WTC11 (cell line): ENCODE results near the gene UBE2G1. TPM values are rescaled to one million over a fixed set of nuclear protein-coding genes. Genes with fewer than 3 reads are reported as not detected.

Source experiments
- ATAC-seq: fragments of 200-7000 bp; cut with Tn5 transposase; 2 replicates; pipeline ENCODE4 v1.10.0; 2021; ENCODE audit warnings: mild to moderate bottlenecking, moderate library complexity
- CTCF ChIA-PET: fragments of 300-600 bp; sonication (Branson Sonifier 250); formaldehyde crosslinking; loops from one replicate; lab custom pipeline; 2021; ENCODE audit warnings: antibody characterized with exemption; lab: Charles Lee
- POLR2A ChIA-PET: fragments of 350-600 bp; sonication (Branson Sonifier 250); formaldehyde crosslinking; loops from one replicate; lab custom pipeline; 2021; ENCODE audit warnings: antibody characterized with exemption; lab: Charles Lee
- DNase-seq: peaks from one replicate; pipeline ENCODE4 v3.0.0; 2021; ENCODE audit warnings: low spot score
- H3K27ac Mint-ChIP-seq: 2 replicates; pipeline ENCODE4 v1.8.0; 2021; ENCODE audit warnings: mixed read lengths
- H3K27me3 Mint-ChIP-seq: 2 replicates; pipeline ENCODE4 v1.8.0; 2021; ENCODE audit warnings: low read depth, mild to moderate bottlenecking, moderate library complexity, mixed read lengths
- H3K36me3 Mint-ChIP-seq: 2 replicates; pipeline ENCODE4 v1.8.0; 2021; ENCODE audit warnings: mixed read lengths
- H3K4me1 Mint-ChIP-seq: 2 replicates; pipeline ENCODE4 v1.8.0; 2022; ENCODE audit warnings: mixed read lengths
- H3K4me3 Mint-ChIP-seq: 2 replicates; pipeline ENCODE4 v1.8.0; 2021; ENCODE audit warnings: mild to moderate bottlenecking, moderate library complexity, mixed read lengths
- H3K9me3 Mint-ChIP-seq: 2 replicates; pipeline ENCODE4 v1.8.0; 2021; ENCODE audit warnings: mixed read lengths
- CBFB ChIP-seq: sonication (generic); formaldehyde crosslinking; IDR thresholded peaks from 2 replicates; pipeline ENCODE4 v1.8.1; 2022; ENCODE audit warnings: mild to moderate bottlenecking, low read depth, missing genetic modification reagents
- CDX4 ChIP-seq: fragments of 250-450 bp; sonication (Bioruptor Pico); IDR thresholded peaks from 2 replicates; pipeline ENCODE4 v1.9.0; 2021; ENCODE audit warnings: moderate library complexity, mild to moderate bottlenecking, inconsistent platforms, borderline replicate concordance
- CREB1 ChIP-seq: sonication (generic); formaldehyde crosslinking; IDR thresholded peaks from 2 replicates; pipeline ENCODE4 v1.8.0; 2023; ENCODE audit warnings: mild to moderate bottlenecking, missing genetic modification reagents
- CREM ChIP-seq: sonication (generic); formaldehyde crosslinking; IDR thresholded peaks from 2 replicates; pipeline ENCODE4 v1.8.1; 2022; ENCODE audit warnings: mild to moderate bottlenecking, missing genetic modification reagents, moderate library complexity
- E2F1 ChIP-seq: sonication (generic); formaldehyde crosslinking; IDR thresholded peaks from 2 replicates; pipeline ENCODE4 v1.8.0; 2022; ENCODE audit warnings: mild to moderate bottlenecking, missing genetic modification reagents
- E2F4 ChIP-seq: sonication (generic); formaldehyde crosslinking; IDR thresholded peaks from 2 replicates; pipeline ENCODE4 v1.8.1; 2022; ENCODE audit warnings: low read depth, mild to moderate bottlenecking, moderate library complexity, missing genetic modification reagents, borderline replicate concordance
- E2F5 ChIP-seq: sonication (generic); formaldehyde crosslinking; IDR thresholded peaks from 2 replicates; pipeline ENCODE4 v1.8.1; 2022; ENCODE audit warnings: mild to moderate bottlenecking, moderate library complexity, missing genetic modification reagents
- ETV6 ChIP-seq: sonication (generic); formaldehyde crosslinking; IDR thresholded peaks from 2 replicates; pipeline ENCODE4 v1.8.1; 2022; ENCODE audit warnings: mild to moderate bottlenecking, missing genetic modification reagents
- GRHL2 ChIP-seq: fragments of 250-450 bp; sonication (Bioruptor Pico); IDR thresholded peaks from 2 replicates; pipeline ENCODE4 v1.8.0; 2022; ENCODE audit warnings: mild to moderate bottlenecking, moderate library complexity; ENCODE audit not compliant: insufficient replicate concordance, severe bottlenecking
- HMGA2 ChIP-seq: fragments of 250-450 bp; sonication (Bioruptor Pico); IDR thresholded peaks from 2 replicates; pipeline ENCODE4 v1.4.0; 2021; ENCODE audit warnings: mild to moderate bottlenecking, moderate library complexity
- MYBL2 ChIP-seq: sonication (generic); formaldehyde crosslinking; IDR thresholded peaks from 2 replicates; pipeline ENCODE4 v1.8.1; 2023; ENCODE audit warnings: mild to moderate bottlenecking, moderate library complexity, missing genetic modification reagents
- NR2C2 ChIP-seq: sonication (generic); formaldehyde crosslinking; IDR thresholded peaks from 2 replicates; pipeline ENCODE4 v1.8.0; 2022; ENCODE audit warnings: mild to moderate bottlenecking, missing genetic modification reagents
- PREB ChIP-seq: sonication (generic); formaldehyde crosslinking; IDR thresholded peaks from 2 replicates; pipeline ENCODE4 v1.8.1; 2022; ENCODE audit warnings: mild to moderate bottlenecking, missing genetic modification reagents, moderate library complexity, borderline replicate concordance
- RORB ChIP-seq: fragments of 250-450 bp; sonication (Bioruptor Pico); IDR thresholded peaks from 2 replicates; pipeline ENCODE4 v1.9.0; 2021; ENCODE audit warnings: mild to moderate bottlenecking
- STAT6 ChIP-seq: sonication (generic); formaldehyde crosslinking; conservative IDR thresholded peaks from 2 replicates; pipeline ENCODE4 v1.8.1; 2023; ENCODE audit warnings: mild to moderate bottlenecking, low read depth, missing genetic modification reagents, moderate library complexity
- TEAD1 ChIP-seq: sonication (generic); formaldehyde crosslinking; IDR thresholded peaks from 2 replicates; pipeline ENCODE4 v1.8.0; 2022; ENCODE audit warnings: mild to moderate bottlenecking, missing genetic modification reagents
- ZNF219 ChIP-seq: sonication (generic); formaldehyde crosslinking; IDR thresholded peaks from 2 replicates; pipeline ENCODE4 v1.8.0; 2023; ENCODE audit warnings: missing genetic modification reagents, mild to moderate bottlenecking, borderline replicate concordance
- total RNA-seq: library from RNA; stranded (reverse); gene quantifications from 3 replicates; pipeline ENCODE4 v1.2.3, GENCODE V29; 2021
- TF ChIP-seq, protein P1 (sequence below): sonication (generic); formaldehyde crosslinking; IDR thresholded peaks from 2 replicates; pipeline ENCODE4 v1.8.0; 2022; ENCODE audit warnings: mild to moderate bottlenecking, missing genetic modification reagents

The UBE2G1 gene
- total RNA-seq, 1 experiment from 2014 or later = 177 TPM

GRCh38 chr17:4261452-4261851 is 105.0 kb downstream of the UBE2G1 start:
- CTCF ChIA-PET = interaction anchor here (1.3 to 1.9 kb wide), 2 partner anchors 61 to 151 kb away, joined by 4 to 8 read pairs; no protein-coding TSS in a partner anchor
- Mint-ChIP-seq H3K27ac (no peak overlapping the region; the same call in 1 of the 2 replicates), H3K27me3 (no peaks in the 10 kb centered on the region), H3K4me1 (peaks cover 32% of the 10 kb centered on the region), H3K36me3 (peaks cover 22% of the 10 kb centered on the region), H3K4me3 (peak overlapping the region; percentile 38), H3K9me3 (peaks cover 7% of the 10 kb centered on the region)
- no peak for DNase-seq
- POLR2A ChIA-PET = no interaction called here
- no peak for ATAC-seq
- no peak for TF ChIP-seq ZNF219 (CRISPR knock-in tag)
- TF ChIP-seq STAT6 (CRISPR knock-in tag) = no peak
- TF ChIP-seq TEAD1 (CRISPR knock-in tag) = no peak
- TF ChIP-seq NR2C2 (CRISPR knock-in tag) = no peak
- TF ChIP-seq E2F1 (CRISPR knock-in tag) = no peak
- TF ChIP-seq, protein P1, sequence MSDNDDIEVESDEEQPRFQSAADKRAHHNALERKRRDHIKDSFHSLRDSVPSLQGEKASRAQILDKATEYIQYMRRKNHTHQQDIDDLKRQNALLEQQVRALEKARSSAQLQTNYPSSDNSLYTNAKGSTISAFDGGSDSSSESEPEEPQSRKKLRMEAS (CRISPR knock-in tag) = no peak
- TF ChIP-seq HMGA2 = no peak
- no peak for TF ChIP-seq E2F5 (CRISPR knock-in tag)
- no peak for TF ChIP-seq PREB (CRISPR knock-in tag)
- no peak for TF ChIP-seq ETV6 (CRISPR knock-in tag)
- TF ChIP-seq RORB (CRISPR knock-in tag) = no peak
- no peak for TF ChIP-seq CREB1
- no peak for TF ChIP-seq CDX4 (CRISPR knock-in tag)
- TF ChIP-seq MYBL2 (CRISPR knock-in tag) = no peak

GRCh38 chr17:4258867-4259266 is 107.6 kb downstream of the UBE2G1 start:
- Mint-ChIP-seq H3K4me1 (peaks cover 15% of the 10 kb centered on the region), H3K36me3 (peaks cover 27% of the 10 kb centered on the region), H3K4me3 (no peak overlapping the region), H3K9me3 (peaks cover 11% of the 10 kb centered on the region), H3K27me3 (no peaks in the 10 kb centered on the region), H3K27ac (no peak overlapping the region)
- ChIA-PET CTCF (interaction anchor here (0.6 to 2.5 kb wide), 10 partner anchors 9 to 1549 kb away, joined by 3 to 13 read pairs (median 4); no protein-coding TSS in a partner anchor), POLR2A (interaction anchor here (0.7 kb wide), 1 partner anchor 258 kb away, joined by 3 read pairs; no protein-coding TSS in a partner anchor)
- TF ChIP-seq GRHL2 (CRISPR knock-in tag) (no peak), E2F4 (CRISPR knock-in tag) (no peak), TEAD1 (CRISPR knock-in tag) (no peak), CBFB (CRISPR knock-in tag) (no peak), CREM (CRISPR knock-in tag) (no peak)
- ATAC-seq = no peak
- no peak for DNase-seq
